HCT116 (cell line): ENCODE data around the gene ISCU. TPM values are rescaled to one million over a fixed set of nuclear protein-coding genes. Genes with fewer than 3 reads are reported as not detected.

Experiments
- ATAC-seq: fragments of 200-7000 bp; cut with Tn5 transposase; 2 replicates; pipeline ENCODE4 v1.9.1; 2020; ENCODE audit warnings: mild to moderate bottlenecking, moderate library complexity
- BruUV-seq: library from RNA; stranded (reverse); fragments of 400-500 nt; replicated peaks from 2 replicates; lab custom pipeline; 2021; lab: Mats Ljungman, UMichigan
- CTCF ChIA-PET: fragments of 300-600 bp; sonication (Branson Sonifier 250); formaldehyde crosslinking; loops from one replicate; lab custom pipeline; 2021; ENCODE audit warnings: antibody characterized with exemption; lab: Charles Lee
- POLR2A ChIA-PET: fragments of 300-600, 350-600 bp; sonication (Branson Sonifier 250); formaldehyde crosslinking; loops from one replicate; lab custom pipeline; 2021; ENCODE audit warnings: antibody characterized with exemption; lab: Charles Lee
- RAD21 ChIA-PET, 2 experiments: fragments of 300-600 bp; sonication (Branson Sonifier 250); formaldehyde crosslinking; loops; one replicate each; lab custom pipeline; 2023; ENCODE audit warnings: low total read pairs in 2 of 2; ENCODE audit not compliant: uncharacterized antibody in 2 of 2, unreplicated experiment in 2 of 2, low non-redundant PET in 1 of 2; lab: Charles Lee
- DNase-seq: peaks from one replicate; pipeline ENCODE4 v3.0.0-alpha.2; 2010; ENCODE audit warnings: low read depth, low spot score
- H2AFZ ChIP-seq: fragments of 200-600 bp; shearing (Covaris generic), sonication (generic); 2 replicates; pipeline ENCODE4 v1.6.1; 2017; ENCODE audit warnings: low read depth, mixed run types, mixed read lengths, antibody characterized with exemption, low read length; ENCODE audit not compliant: poor library complexity, severe bottlenecking
- H3K27ac ChIP-seq: 2 replicates; pipeline ENCODE4 v1.5.1; 2012; ENCODE audit warnings: low read depth, low read length
- H3K27me3 ChIP-seq: fragments of 200-600 bp; sonication (generic); 2 replicates; pipeline ENCODE4 v1.6.1; 2016; ENCODE audit warnings: mixed run types, low read length, mixed read lengths; ENCODE audit not compliant: insufficient read depth
- H3K36me3 ChIP-seq, 2 experiments: fragments of 200-500 bp in 1 of 2; fragments of 200-600 bp in 1 of 2; sonication (Bioruptor generic) in 1 of 2; sonication (generic) in 1 of 2; 2 replicates each; pipeline versions ENCODE4 v1.5.1 to v1.6.1; 2014 to 2016; ENCODE audit warnings: low read length in 2 of 2, inconsistent platforms in 1 of 2, mixed read lengths in 1 of 2, mixed run types in 1 of 2; ENCODE audit not compliant: insufficient read depth in 2 of 2, control insufficient read depth in 1 of 2
- H3K4me1 ChIP-seq, 2 experiments: fragments of 200-600 bp in 1 of 2; sonication (generic) in 1 of 2; 2 replicates each; pipeline versions ENCODE4 v1.5.1 to v1.6.1; 2012 to 2017; ENCODE audit warnings: low read length in 2 of 2, inconsistent platforms in 1 of 2, mild to moderate bottlenecking in 1 of 2, mixed read lengths in 1 of 2, mixed run types in 1 of 2, moderate library complexity in 1 of 2; ENCODE audit not compliant: insufficient read depth in 2 of 2, control insufficient read depth in 1 of 2
- H3K4me2 ChIP-seq: fragments of 200-600 bp; sonication (generic); 2 replicates; pipeline ENCODE4 v1.6.1; 2017; ENCODE audit warnings: mixed run types, low read length, mixed read lengths
- H3K4me3 ChIP-seq, 2 experiments: fragments of 200-600 bp in 1 of 2; sonication (generic) in 1 of 2; replicated peaks in 1 of 2; 2 replicates each; pipeline ENCODE4 v1.5.1; 2011 to 2016; ENCODE audit warnings: low read length in 2 of 2, control low read depth in 1 of 2, low read depth in 1 of 2, mild to moderate bottlenecking in 1 of 2, mixed read lengths in 1 of 2, mixed run types in 1 of 2
- H3K79me2 ChIP-seq: fragments of 200-600 bp; sonication (generic); 2 replicates; pipeline ENCODE4 v1.6.1; 2017; ENCODE audit warnings: mild to moderate bottlenecking, mixed run types, low read length, moderate library complexity, mixed read lengths; ENCODE audit not compliant: insufficient read depth
- H3K9ac ChIP-seq: fragments of 200-600 bp; sonication (generic); 2 replicates; pipeline ENCODE4 v1.6.1; 2016; ENCODE audit warnings: low read length, mixed read lengths
- H3K9me2 ChIP-seq: fragments of 200-600 bp; sonication (generic), shearing (Covaris generic); 2 replicates; pipeline ENCODE4 v1.6.1; 2017; ENCODE audit warnings: mixed run types, mild to moderate bottlenecking, moderate library complexity; ENCODE audit not compliant: insufficient read depth
- H3K9me3 ChIP-seq, 2 experiments: fragments of 200-500 bp in 1 of 2; fragments of 200-600 bp in 1 of 2; sonication (Bioruptor generic) in 1 of 2; sonication (generic) in 1 of 2; 2 replicates each; pipeline ENCODE4 v1.6.1; 2014 to 2017; ENCODE audit warnings: low read length in 2 of 2, mixed read lengths in 2 of 2, inconsistent platforms in 1 of 2, low read depth in 1 of 2, mild to moderate bottlenecking in 1 of 2, mixed run types in 1 of 2, moderate library complexity in 1 of 2; ENCODE audit not compliant: control insufficient read depth in 1 of 2, insufficient read depth in 1 of 2
- H4K20me1 ChIP-seq: fragments of 200-600 bp; sonication (generic), shearing (Covaris generic); 2 replicates; pipeline ENCODE4 v1.6.1; 2017; ENCODE audit warnings: mixed run types, mild to moderate bottlenecking, moderate library complexity; ENCODE audit not compliant: insufficient read depth
- POLR2A ChIP-seq: IDR thresholded peaks from 2 replicates; pipeline ENCODE4 v1.7.0; 2011; ENCODE audit warnings: borderline replicate concordance; ENCODE audit not compliant: insufficient read depth, insufficient read length; ENCODE audit errors: extremely low read depth
- SP1 ChIP-seq: IDR thresholded peaks from 2 replicates; pipeline ENCODE4 v1.6.1; 2012; ENCODE audit warnings: low read depth
- intact Hi-C: fragments of 100-400 bp; cut with micrococcal nuclease; formaldehyde crosslinking; loops from 2 replicates; pipeline ENCODE4 v1.10.0; 2022
- total RNA-seq: library from RNA; stranded (reverse); gene quantifications from one replicate; pipeline ENCODE4 v1.2.1, GENCODE V29; 2021; ENCODE audit not compliant: unreplicated experiment
- TF ChIP-seq, protein P1 (sequence below): IDR thresholded peaks from 2 replicates; pipeline ENCODE4 v1.6.1; 2012; ENCODE audit warnings: low read depth
- TF ChIP-seq, protein P2 (sequence below): IDR thresholded peaks from 2 replicates; pipeline ENCODE4 v1.6.1; 2012
- TF ChIP-seq, protein P3 (sequence below): IDR thresholded peaks from 2 replicates; pipeline ENCODE4 v1.6.1; 2011; ENCODE audit warnings: mild to moderate bottlenecking, low read length, moderate library complexity; ENCODE audit not compliant: insufficient replicate concordance; ENCODE audit errors: extremely low read depth
- TF ChIP-seq, protein P4 (sequence below), 3 experiments: fragments of 200-600 bp in 1 of 3; sonication (generic) in 1 of 3; IDR thresholded peaks in 2 of 3; conservative IDR thresholded peaks in 1 of 3; 2 replicates each; pipeline ENCODE4 v1.5.1; 2012 to 2017; ENCODE audit warnings: low read depth in 2 of 3, low read length in 2 of 3, antibody characterized with exemption in 1 of 3, borderline replicate concordance in 1 of 3, control low read depth in 1 of 3, mild to moderate bottlenecking in 1 of 3, mixed read lengths in 1 of 3, mixed run types in 1 of 3, moderate library complexity in 1 of 3; ENCODE audit not compliant: insufficient read depth in 1 of 3

ISCU gene
- total RNA-seq, 1 experiment from 2014 or later = 89.6 TPM

DNA sequence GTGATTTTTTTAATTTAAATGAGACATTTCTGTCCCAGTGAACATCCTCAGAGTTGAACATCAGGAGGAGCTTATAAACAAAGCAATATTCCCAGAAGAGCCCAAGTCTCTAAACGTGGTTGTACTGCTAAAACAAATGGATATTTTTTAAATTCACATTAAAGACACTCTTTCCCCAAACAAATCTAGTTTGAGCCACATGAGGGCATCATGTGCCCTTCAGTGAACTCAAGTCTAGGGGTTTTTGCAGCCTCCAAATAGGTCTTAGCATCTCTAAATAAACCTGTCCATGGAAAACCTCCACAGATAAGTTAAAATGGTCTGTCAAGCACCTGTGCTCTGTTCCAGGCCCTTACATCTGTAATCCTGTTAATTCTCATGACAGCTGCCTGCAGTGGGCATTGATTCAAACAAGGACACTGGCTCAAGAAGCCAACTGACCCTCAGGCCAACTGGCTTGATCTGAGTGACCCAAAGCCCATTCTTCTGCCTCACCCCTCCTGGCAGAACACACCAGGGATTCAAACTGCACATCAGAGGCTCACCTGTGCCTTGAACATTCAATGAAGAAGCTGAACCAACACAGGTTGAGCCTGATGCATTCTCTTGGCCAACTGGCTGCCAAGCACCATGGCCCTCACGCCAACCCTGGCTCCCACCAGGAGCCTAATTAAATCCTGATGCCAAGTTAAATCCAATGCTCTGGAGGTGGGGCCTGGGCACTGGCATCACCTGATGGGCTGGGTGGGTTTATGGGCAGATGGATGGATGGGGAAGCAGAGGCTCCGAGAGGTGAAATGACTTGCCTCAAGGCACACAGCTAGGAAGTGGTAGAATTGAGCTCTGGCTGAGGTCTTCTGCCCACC, 8.6 kb downstream of the ISCU start:
- POLR2A ChIA-PET = interaction anchor here (0.6 kb wide), 1 partner anchor 906 kb away, joined by 5 read pairs; the partner anchor contains the start of genes KCTD10 and UBE3B

More for the DNA sequence above, 8.6 kb downstream of the ISCU start:
- no peaks in the 10 kb centered on the region for H3K9me2 ChIP-seq
- no TSS peak for BruUV-seq
- no peak overlapping the region for H3K27ac ChIP-seq
- no peaks in the 10 kb centered on the region for H3K27me3 ChIP-seq
- H3K9me3 ChIP-seq = no peaks in the 10 kb centered on the region
- ChIA-PET CTCF (interaction anchor here (0.7 to 1.6 kb wide), 3 partner anchors 47 to 379 kb away, joined by 3 to 16 read pairs (median 3); no protein-coding TSS in a partner anchor), RAD21 (no interaction called here)
- H3K4me3 ChIP-seq = no peak overlapping the region
- H3K79me2 ChIP-seq = no peaks in the 10 kb centered on the region
- no peak overlapping the region for H2AFZ ChIP-seq
- no peaks in the 10 kb centered on the region for H4K20me1 ChIP-seq
- H3K4me2 ChIP-seq = no peak overlapping the region
- intact Hi-C loops = loop anchor here (1.0 kb wide), 1 partner anchor 47 kb away; no protein-coding TSS in a partner anchor
- H3K4me1 ChIP-seq = peaks cover 5 to 6% of the 10 kb centered on the region in 2 experiments; a peak in 3 of 4 replicates
- ATAC-seq = peak; percentile 35
- no peak overlapping the region for H3K9ac ChIP-seq
- peaks cover 19 to 25% of the 10 kb centered on the region in 2 experiments for H3K36me3 ChIP-seq
- peak; percentile 28 for DNase-seq
- no peak for TF ChIP-seq POLR2A
- TF ChIP-seq, protein P1, sequence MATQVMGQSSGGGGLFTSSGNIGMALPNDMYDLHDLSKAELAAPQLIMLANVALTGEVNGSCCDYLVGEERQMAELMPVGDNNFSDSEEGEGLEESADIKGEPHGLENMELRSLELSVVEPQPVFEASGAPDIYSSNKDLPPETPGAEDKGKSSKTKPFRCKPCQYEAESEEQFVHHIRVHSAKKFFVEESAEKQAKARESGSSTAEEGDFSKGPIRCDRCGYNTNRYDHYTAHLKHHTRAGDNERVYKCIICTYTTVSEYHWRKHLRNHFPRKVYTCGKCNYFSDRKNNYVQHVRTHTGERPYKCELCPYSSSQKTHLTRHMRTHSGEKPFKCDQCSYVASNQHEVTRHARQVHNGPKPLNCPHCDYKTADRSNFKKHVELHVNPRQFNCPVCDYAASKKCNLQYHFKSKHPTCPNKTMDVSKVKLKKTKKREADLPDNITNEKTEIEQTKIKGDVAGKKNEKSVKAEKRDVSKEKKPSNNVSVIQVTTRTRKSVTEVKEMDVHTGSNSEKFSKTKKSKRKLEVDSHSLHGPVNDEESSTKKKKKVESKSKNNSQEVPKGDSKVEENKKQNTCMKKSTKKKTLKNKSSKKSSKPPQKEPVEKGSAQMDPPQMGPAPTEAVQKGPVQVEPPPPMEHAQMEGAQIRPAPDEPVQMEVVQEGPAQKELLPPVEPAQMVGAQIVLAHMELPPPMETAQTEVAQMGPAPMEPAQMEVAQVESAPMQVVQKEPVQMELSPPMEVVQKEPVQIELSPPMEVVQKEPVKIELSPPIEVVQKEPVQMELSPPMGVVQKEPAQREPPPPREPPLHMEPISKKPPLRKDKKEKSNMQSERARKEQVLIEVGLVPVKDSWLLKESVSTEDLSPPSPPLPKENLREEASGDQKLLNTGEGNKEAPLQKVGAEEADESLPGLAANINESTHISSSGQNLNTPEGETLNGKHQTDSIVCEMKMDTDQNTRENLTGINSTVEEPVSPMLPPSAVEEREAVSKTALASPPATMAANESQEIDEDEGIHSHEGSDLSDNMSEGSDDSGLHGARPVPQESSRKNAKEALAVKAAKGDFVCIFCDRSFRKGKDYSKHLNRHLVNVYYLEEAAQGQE = no peak
- TF ChIP-seq, protein P2, sequence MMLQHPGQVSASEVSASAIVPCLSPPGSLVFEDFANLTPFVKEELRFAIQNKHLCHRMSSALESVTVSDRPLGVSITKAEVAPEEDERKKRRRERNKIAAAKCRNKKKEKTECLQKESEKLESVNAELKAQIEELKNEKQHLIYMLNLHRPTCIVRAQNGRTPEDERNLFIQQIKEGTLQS = no peak
- no peak for TF ChIP-seq SP1
- TF ChIP-seq, protein P3, sequence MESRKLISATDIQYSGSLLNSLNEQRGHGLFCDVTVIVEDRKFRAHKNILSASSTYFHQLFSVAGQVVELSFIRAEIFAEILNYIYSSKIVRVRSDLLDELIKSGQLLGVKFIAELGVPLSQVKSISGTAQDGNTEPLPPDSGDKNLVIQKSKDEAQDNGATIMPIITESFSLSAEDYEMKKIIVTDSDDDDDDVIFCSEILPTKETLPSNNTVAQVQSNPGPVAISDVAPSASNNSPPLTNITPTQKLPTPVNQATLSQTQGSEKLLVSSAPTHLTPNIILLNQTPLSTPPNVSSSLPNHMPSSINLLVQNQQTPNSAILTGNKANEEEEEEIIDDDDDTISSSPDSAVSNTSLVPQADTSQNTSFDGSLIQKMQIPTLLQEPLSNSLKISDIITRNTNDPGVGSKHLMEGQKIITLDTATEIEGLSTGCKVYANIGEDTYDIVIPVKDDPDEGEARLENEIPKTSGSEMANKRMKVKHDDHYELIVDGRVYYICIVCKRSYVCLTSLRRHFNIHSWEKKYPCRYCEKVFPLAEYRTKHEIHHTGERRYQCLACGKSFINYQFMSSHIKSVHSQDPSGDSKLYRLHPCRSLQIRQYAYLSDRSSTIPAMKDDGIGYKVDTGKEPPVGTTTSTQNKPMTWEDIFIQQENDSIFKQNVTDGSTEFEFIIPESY = no peak
- TF ChIP-seq, protein P4, sequence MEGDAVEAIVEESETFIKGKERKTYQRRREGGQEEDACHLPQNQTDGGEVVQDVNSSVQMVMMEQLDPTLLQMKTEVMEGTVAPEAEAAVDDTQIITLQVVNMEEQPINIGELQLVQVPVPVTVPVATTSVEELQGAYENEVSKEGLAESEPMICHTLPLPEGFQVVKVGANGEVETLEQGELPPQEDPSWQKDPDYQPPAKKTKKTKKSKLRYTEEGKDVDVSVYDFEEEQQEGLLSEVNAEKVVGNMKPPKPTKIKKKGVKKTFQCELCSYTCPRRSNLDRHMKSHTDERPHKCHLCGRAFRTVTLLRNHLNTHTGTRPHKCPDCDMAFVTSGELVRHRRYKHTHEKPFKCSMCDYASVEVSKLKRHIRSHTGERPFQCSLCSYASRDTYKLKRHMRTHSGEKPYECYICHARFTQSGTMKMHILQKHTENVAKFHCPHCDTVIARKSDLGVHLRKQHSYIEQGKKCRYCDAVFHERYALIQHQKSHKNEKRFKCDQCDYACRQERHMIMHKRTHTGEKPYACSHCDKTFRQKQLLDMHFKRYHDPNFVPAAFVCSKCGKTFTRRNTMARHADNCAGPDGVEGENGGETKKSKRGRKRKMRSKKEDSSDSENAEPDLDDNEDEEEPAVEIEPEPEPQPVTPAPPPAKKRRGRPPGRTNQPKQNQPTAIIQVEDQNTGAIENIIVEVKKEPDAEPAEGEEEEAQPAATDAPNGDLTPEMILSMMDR (IDR thresholded peaks at IDR 0.05 in 2 of 3, conservative IDR thresholded peaks at IDR 0.05 in 1 of 3; ENCODE audit: borderline replicate concordance in 1 of 3, insufficient read depth in 1 of 3, low read depth in 2 of 3, low read length in 2 of 3) = peak in 2 of 3 experiments; percentile 10 to 36; a peak in 2 of 6 replicates
